ENCODE results near the gene EDARADD. TPM values are rescaled to one million over a fixed set of nuclear protein-coding genes. Genes with fewer than 3 reads are reported as not detected.

The EDARADD gene
- total RNA-seq, 1 donor from 2014 or later = 1.6 TPM

GRCh38 chr1:236524895-236525184 is 130.8 kb downstream of the EDARADD start:
- no peak for ATAC-seq
- DNase-seq (ENCODE audit: missing footprints) = no peak
- intact Hi-C loops (cut with DNase I) = loop anchor here (5.0 kb wide), 1 partner anchor 243 kb away; the partner anchor contains the start of gene ERO1B

- DNase-seq (ENCODE audit: missing footprints) = no peak
- no peak for ATAC-seq
- intact Hi-C loops (cut with DNase I) = no loop called here
Observed at GRCh38 chr1:236526079-236526478, 132.0 kb downstream of the EDARADD start.

- intact Hi-C loops (cut with DNase I) = loop anchor here (5.0 kb wide), 1 partner anchor 423 kb away; no protein-coding TSS in a partner anchor
- ATAC-seq = no peak
- no peak for DNase-seq (ENCODE audit: missing footprints)
Observed at GRCh38 chr1:236530286-236530685, 136.2 kb downstream of the EDARADD start.

GRCh38 chr1:236530959-236531358 is 136.9 kb downstream of the EDARADD start:
- intact Hi-C loops (cut with DNase I) = loop anchor here (5.0 kb wide), 1 partner anchor 424 kb away; no protein-coding TSS in a partner anchor
- DNase-seq (ENCODE audit: missing footprints) = no peak
- no peak for ATAC-seq

GRCh38 chr1:236532850-236533249 is 138.8 kb downstream of the EDARADD start:
- ATAC-seq = peak; percentile 40
- intact Hi-C loops (cut with DNase I) = loop anchor here (5.0 kb wide), 1 partner anchor 426 kb away; no protein-coding TSS in a partner anchor

GRCh38 chr1:236534151-236534651 is 140.1 kb downstream of the EDARADD start:
- ATAC-seq = no peak
- DNase-seq (ENCODE audit: missing footprints) = no peak
- intact Hi-C loops (cut with DNase I) = loop anchor here (5.0 kb wide), 1 partner anchor 427 kb away; no protein-coding TSS in a partner anchor

More at GRCh38 chr1:236532850-236533249, 138.8 kb downstream of the EDARADD start:
- DNase-seq (ENCODE audit: missing footprints) = no peak

Other genes starting within 250 kb of the EDARADD start
- gene ERO1B, start 112.3 kb upstream of the EDARADD start, total RNA-seq = 7.2 TPM
- gene LGALS8, start 129.7 kb downstream of the EDARADD start, total RNA-seq = 92.3 TPM
- 9.6 TPM for gene HEATR1, start 210.2 kb downstream of the EDARADD start, total RNA-seq

Data from Right ventricle myocardium inferior (tissue), 1 donor.